Right atrium auricular region (tissue), 2 donors: ENCODE measurements around the gene SYCE1L. TPM values are rescaled to one million over a fixed set of nuclear protein-coding genes. Genes with fewer than 3 reads are reported as not detected.
A peak's percentile ranks its signal among the peaks of the same experiment; 100 is the strongest.
"Not testable (repeated sequence)": the region's sequence is repeated elsewhere in the genome, so short reads cannot be mapped to it uniquely, and the experiment has no call there.

Experiments used
- DNase-seq: peaks from one replicate; pipeline ENCODE4 v3.0.0-alpha.2; 2019; ENCODE audit warnings: low spot score
- H3K27ac ChIP-seq, 2 donors: fragments of 200-600 bp; sonication (generic); 1 replicate in 1 of 2; 2 replicates in 1 of 2; pipeline ENCODE4 v1.5.1; 2016 to 2019
- H3K27me3 ChIP-seq, 2 donors: fragments of 200-600 bp; sonication (generic); one replicate each; pipeline versions ENCODE4 v1.5.1 to v1.6.0; 2017 to 2019
- H3K36me3 ChIP-seq: fragments of 200-600 bp; sonication (generic); one replicate; pipeline ENCODE4 v1.5.1; 2016
- H3K4me1 ChIP-seq, 2 donors: fragments of 200-600 bp; sonication (generic); one replicate each; pipeline versions ENCODE4 v1.5.1 to v1.6.0; 2017 to 2019
- H3K4me3 ChIP-seq, 2 donors: fragments of 200-600 bp; sonication (generic); 1 replicate in 1 of 2; 2 replicates in 1 of 2; pipeline ENCODE4 v1.5.1; 2017 to 2019; ENCODE audit warnings: mild to moderate bottlenecking in 1 of 2, moderate library complexity in 1 of 2
- H3K9me3 ChIP-seq, 2 donors: fragments of 200-600 bp; sonication (generic); one replicate each; pipeline ENCODE4 v1.5.1; 2019
- total RNA-seq, 2 donors: library from RNA; depleted of rRNA; stranded (reverse); fragments of >200 nt; gene quantifications; one replicate each; pipeline ENCODE4 v1.1.0, GENCODE V29; 2016
- TF ChIP-seq, protein P1 (sequence below), 2 donors: fragments of 200-600 bp; sonication (generic); IDR thresholded peaks; one replicate each; pipeline ENCODE4 v1.5.1; 2019; ENCODE audit warnings: antibody characterized with exemption in 2 of 2

The SYCE1L gene
- 1 to 10 TPM in 1 of 2 donors, not detected in 1; 1.8 TPM for total RNA-seq

GRCh38 chr16:77199211-77199610 is at the start of gene SYCE1L:
TSS of gene SYCE1L (plus strand) at chr16:77199408. CDS start at chr16:77199452, 44 bp downstream.
- no peaks in the 10 kb centered on the region for H3K27me3 ChIP-seq
- peaks cover 47% of the 10 kb centered on the region for H3K36me3 ChIP-seq
- H3K4me1 ChIP-seq, result no peaks in the 10 kb centered on the region
- no peaks in the 10 kb centered on the region for H3K9me3 ChIP-seq
- H3K4me3 ChIP-seq, result no peak within 1 kb of the TSS
- TF ChIP-seq, protein P1, sequence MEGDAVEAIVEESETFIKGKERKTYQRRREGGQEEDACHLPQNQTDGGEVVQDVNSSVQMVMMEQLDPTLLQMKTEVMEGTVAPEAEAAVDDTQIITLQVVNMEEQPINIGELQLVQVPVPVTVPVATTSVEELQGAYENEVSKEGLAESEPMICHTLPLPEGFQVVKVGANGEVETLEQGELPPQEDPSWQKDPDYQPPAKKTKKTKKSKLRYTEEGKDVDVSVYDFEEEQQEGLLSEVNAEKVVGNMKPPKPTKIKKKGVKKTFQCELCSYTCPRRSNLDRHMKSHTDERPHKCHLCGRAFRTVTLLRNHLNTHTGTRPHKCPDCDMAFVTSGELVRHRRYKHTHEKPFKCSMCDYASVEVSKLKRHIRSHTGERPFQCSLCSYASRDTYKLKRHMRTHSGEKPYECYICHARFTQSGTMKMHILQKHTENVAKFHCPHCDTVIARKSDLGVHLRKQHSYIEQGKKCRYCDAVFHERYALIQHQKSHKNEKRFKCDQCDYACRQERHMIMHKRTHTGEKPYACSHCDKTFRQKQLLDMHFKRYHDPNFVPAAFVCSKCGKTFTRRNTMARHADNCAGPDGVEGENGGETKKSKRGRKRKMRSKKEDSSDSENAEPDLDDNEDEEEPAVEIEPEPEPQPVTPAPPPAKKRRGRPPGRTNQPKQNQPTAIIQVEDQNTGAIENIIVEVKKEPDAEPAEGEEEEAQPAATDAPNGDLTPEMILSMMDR (IDR thresholded peaks at IDR 0.05), result no peak
- no peak within 1 kb of the TSS for H3K27ac ChIP-seq
- DNase-seq, result no peak

DNA sequence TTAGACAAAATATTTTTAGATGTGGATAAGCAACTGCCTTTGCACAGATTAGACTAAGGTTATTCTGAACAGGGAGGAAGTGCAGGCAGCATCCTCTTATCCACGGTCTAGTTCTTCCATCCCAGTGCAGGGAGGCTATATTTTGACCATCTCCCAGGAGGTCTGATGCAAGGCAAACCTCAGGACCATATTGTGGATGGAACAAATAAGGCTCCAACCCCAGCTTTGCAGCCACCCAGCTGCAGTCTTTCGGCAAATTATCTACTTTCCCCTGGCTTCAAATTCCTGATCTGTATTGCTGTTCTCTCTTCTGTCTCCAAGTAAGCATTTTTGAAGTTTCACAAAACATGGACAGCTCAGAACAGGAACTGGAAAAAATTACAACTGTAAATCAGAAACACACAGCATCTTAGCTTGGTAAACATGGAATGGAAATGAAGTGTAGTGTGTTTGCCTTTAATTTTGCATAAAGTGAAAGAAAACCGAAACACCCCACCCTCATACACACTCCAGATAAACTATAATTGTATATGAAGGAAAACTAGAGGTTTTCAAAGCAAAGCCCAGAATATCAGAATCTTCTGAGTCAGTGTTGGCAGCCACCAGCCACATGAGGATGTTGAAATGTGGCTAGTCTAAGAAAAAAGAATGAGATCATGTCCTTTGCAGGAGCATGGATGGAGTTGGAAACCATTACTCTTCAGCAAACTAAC is 41.7 kb upstream of the SYCE1L start:
- no peaks in the 10 kb centered on the region for H3K4me1 ChIP-seq
- no peaks in the 10 kb centered on the region for H3K27me3 ChIP-seq
- DNase-seq, result no peak
- H3K9me3 ChIP-seq, result no peaks in the 10 kb centered on the region
- H3K4me3 ChIP-seq, result no peak overlapping the region
- TF ChIP-seq, protein P1 (IDR thresholded peaks at IDR 0.05), result no peak
- H3K27ac ChIP-seq, result peak overlapping the region; percentile 11 to 47
- H3K36me3 ChIP-seq, result no peaks in the 10 kb centered on the region

DNA sequence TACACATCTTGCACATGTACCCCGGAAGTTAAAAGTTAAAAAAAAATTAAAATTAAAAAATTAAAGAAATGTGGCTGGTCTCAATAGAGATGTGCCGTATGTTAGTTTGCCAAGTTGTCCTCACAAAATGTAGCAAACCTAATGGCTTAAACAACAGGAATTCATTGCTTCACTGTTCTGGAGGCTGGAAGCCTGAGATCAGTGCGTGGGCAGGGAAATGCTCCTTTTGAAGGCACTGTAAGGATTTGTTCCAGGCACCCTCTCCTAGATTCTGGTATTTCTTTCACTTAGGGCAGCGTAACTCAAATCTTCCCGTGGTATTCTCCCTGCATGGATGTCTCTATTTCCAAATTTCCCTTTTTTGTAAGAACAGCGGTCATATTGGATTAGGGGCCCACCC is 40.9 kb upstream of the SYCE1L start:
- Histone ChIP-seq H3K4me1 (no peaks in the 10 kb centered on the region), H3K9me3 (no peaks in the 10 kb centered on the region), H3K27me3 (no peaks in the 10 kb centered on the region), H3K4me3 (no peak overlapping the region), H3K27ac (peak overlapping the region in 1 of 2 donors; percentile 47), H3K36me3 (no peaks in the 10 kb centered on the region)
- TF ChIP-seq, protein P1 (IDR thresholded peaks at IDR 0.05), result no peak
- no peak for DNase-seq

DNA sequence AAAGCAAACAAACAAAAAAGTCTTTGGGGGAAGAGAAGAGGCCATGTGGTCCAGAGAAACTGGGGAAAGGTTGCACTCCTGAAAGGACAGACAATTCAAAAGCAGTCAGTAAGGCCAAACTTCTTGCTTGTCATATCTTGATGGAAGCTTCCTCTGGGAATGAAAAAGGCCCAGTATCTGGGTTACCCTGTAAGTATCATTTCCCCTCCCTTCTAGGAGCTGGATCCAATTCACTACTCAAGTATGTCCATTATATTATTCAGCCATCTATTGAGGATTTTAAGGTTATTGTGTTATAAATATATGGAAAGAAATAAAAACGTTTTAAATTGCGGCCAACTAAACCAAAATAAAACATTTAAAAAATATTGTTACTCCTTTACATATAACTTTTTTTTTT is 34.2 kb upstream of the SYCE1L start:
- no peak for DNase-seq
- no peaks in the 10 kb centered on the region for H3K9me3 ChIP-seq
- no peaks in the 10 kb centered on the region for H3K27me3 ChIP-seq
- TF ChIP-seq, protein P1 (IDR thresholded peaks at IDR 0.05), result no peak
- H3K36me3 ChIP-seq, result no peaks in the 10 kb centered on the region
- H3K4me1 ChIP-seq, result no peaks in the 10 kb centered on the region
- H3K4me3 ChIP-seq, result no peak overlapping the region
- H3K27ac ChIP-seq, result no peak overlapping the region

- not testable (repeated sequence) for H3K4me1 ChIP-seq, H3K27ac ChIP-seq, H3K9me3 ChIP-seq, H3K36me3 ChIP-seq, H3K4me3 ChIP-seq, H3K27me3 ChIP-seq, DNase-seq
Measured at GRCh38 chr16:77165536-77166236, 33.5 kb upstream of the SYCE1L start.

GRCh38 chr16:77166726-77167125 is 32.5 kb upstream of the SYCE1L start:
- Histone ChIP-seq H3K36me3 (no peaks in the 10 kb centered on the region), H3K27ac (no peak overlapping the region), H3K4me1 (no peaks in the 10 kb centered on the region), H3K27me3 (no peaks in the 10 kb centered on the region), H3K9me3 (no peaks in the 10 kb centered on the region), H3K4me3 (no peak overlapping the region)
- DNase-seq, result no peak
- TF ChIP-seq, protein P1 (IDR thresholded peaks at IDR 0.05), result no peak
